Muscle of leg (tissue), 11 donors: ENCODE results near the gene OXCT1. TPM values are rescaled to one million over a fixed set of nuclear protein-coding genes. Genes with fewer than 3 reads are reported as not detected.
"Not testable (repeated sequence)": the region's sequence is repeated elsewhere in the genome, so short reads cannot be mapped to it uniquely, and the experiment has no call there.

ENCODE experiments used
- DNase-seq: peaks from one replicate; pipeline ENCODE4 v3.0.0; 2013
- H3K27ac ChIP-seq: one replicate; pipeline ENCODE4 v1.5.1; 2013; ENCODE audit warnings: mild to moderate bottlenecking, low read length, control low read depth
- H3K27me3 ChIP-seq: one replicate; pipeline ENCODE4 v1.6.1; 2013; ENCODE audit warnings: low read length; ENCODE audit not compliant: control insufficient read depth, insufficient read depth
- H3K36me3 ChIP-seq: one replicate; pipeline ENCODE4 v1.6.1; 2013; ENCODE audit warnings: low read length; ENCODE audit not compliant: control insufficient read depth, insufficient read depth
- H3K4me1 ChIP-seq: one replicate; pipeline ENCODE4 v1.6.1; 2013; ENCODE audit warnings: low read length; ENCODE audit not compliant: control insufficient read depth, insufficient read depth
- H3K4me3 ChIP-seq: one replicate; pipeline ENCODE4 v1.5.1; 2013; ENCODE audit warnings: low read length, control low read depth
- H3K9me3 ChIP-seq: replicated peaks from 2 replicates; pipeline ENCODE4 v1.6.1; 2013; ENCODE audit warnings: low read depth, low read length; ENCODE audit not compliant: control insufficient read depth
- WGBS: methylation state at CpG from one replicate; pipeline ENCODE4 v1.1.5; 2013; ENCODE audit warnings: missing lambda C conversion rate; ENCODE audit not compliant: insufficient coverage; 5-methylcytosine and 5-hydroxymethylcytosine counted together
- polyA plus RNA-seq, 8 donors: library from polyadenylated mRNA; unstranded; fragments of 120-200 nt; gene quantifications; one replicate each; pipeline versions ENCODE4 v1.2.1 to v1.2.3, GENCODE V29; 2013; ENCODE audit warnings: inconsistent platforms in 1 of 8, low replicate concordance in 1 of 8; ENCODE audit not compliant: insufficient read length in 8 of 8, insufficient read depth in 1 of 8
- total RNA-seq: library from RNA; stranded (reverse); fragments of 120-200 nt; gene quantifications from one replicate; pipeline ENCODE4 v1.2.4, GENCODE V29; 2013

The OXCT1 gene
- total and polyA plus RNA-seq, 9 donors = 10.0 to 18.4 (median 11.8) TPM

DNA sequence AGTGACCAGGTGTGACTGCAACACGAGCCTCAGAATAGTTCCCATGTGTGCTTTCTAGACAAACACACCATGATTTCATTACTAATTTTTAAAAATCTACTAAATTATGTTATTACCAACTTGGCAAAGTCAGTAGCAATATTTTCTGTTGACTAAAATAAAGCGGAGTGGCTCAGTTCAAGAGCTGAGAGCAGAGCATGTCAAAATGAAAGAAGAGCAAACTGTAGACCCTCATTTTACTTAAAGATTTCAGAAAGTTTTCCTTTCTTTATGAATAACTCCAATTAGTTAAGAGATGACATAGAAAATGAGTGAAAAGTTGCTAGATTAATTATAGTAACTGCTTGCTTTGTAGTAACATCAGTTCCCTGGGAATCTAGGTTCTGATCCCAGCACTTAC, 17.9 kb downstream of the OXCT1 start:
- Histone ChIP-seq H3K27ac (no peak overlapping the region), H3K27me3 (no peaks in the 10 kb centered on the region), H3K9me3 (no peaks in the 10 kb centered on the region), H3K4me3 (no peak overlapping the region), H3K36me3 (peaks cover 21% of the 10 kb centered on the region), H3K4me1 (no peaks in the 10 kb centered on the region)
- DNase-seq = no peak
- WGBS = no CpG with 5 or more reads among the region's 2 CpGs

DNA sequence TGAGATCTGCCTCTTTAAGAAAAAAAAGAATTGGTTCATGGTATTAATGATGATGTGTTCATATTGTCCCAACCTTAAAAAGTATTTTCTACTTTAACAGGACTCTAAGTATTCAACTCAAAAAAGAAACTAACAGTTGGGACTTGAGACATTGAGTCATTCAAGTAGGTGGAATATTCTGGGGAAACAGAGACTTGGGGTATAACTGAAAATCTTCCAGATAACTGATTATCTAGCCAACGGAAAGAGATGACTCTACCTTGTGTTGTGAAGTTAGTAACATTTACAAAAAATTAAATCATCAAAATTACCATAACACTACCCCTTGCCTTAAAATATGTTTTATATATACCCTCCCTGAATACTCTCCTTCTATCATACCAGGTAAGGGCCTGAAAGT, 19.1 kb downstream of the OXCT1 start:
- H3K4me1 ChIP-seq = no peaks in the 10 kb centered on the region
- no peak for DNase-seq
- H3K4me3 ChIP-seq = no peak overlapping the region
- H3K36me3 ChIP-seq = peaks cover 19% of the 10 kb centered on the region
- H3K27ac ChIP-seq = no peak overlapping the region
- H3K27me3 ChIP-seq = no peaks in the 10 kb centered on the region
- H3K9me3 ChIP-seq = no peaks in the 10 kb centered on the region
- no CpG with 5 or more reads among the region's 1 CpG for WGBS

DNA sequence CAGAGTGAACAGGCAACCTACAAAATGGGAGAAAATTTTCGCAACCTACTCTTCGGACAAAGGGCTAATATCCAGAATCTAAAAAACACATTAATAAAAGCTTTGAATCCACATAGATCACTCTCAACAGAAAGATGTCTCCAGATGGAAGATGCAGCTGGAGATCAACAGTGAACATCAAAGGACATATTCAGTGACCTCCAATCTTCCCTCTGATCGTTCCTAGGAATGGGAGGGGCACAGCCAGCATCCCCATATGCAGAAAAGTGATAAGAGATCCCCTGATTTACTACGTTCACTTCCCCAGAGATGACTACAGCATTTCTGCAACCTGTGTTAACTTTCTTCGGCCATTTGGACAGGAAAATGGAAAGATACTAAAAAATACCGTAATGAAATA, 21.2 kb downstream of the OXCT1 start:
- H3K4me3 ChIP-seq = no peak overlapping the region
- H3K4me1 ChIP-seq = no peaks in the 10 kb centered on the region
- H3K27ac ChIP-seq = no peak overlapping the region
- no peaks in the 10 kb centered on the region for H3K27me3 ChIP-seq
- no peak for DNase-seq
- H3K36me3 ChIP-seq = peaks cover 15% of the 10 kb centered on the region
- 100% methylated on average over 1 of the region's 6 CpGs for WGBS
- H3K9me3 ChIP-seq = no peaks in the 10 kb centered on the region

DNA sequence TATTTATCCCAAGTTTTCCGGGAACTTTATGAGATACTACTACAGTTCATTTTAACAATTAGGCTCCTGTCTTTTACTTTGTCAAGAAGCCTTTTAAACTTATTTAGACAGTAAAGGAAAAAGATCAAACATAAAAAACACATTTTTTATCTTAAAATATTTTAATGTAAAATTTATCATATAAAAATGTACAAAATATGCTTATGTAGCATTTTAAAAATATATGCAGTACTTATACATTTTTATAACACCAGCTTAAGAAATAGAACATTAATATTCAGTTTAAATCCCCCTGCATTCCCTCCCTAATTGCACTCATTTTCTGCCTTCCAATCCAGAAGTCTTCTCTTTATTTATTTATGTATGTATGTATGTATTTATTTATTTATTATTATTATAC, 24.5 kb downstream of the OXCT1 start:
- not testable (repeated sequence) for DNase-seq, H3K36me3 ChIP-seq, H3K4me3 ChIP-seq, H3K27ac ChIP-seq, H3K4me1 ChIP-seq, H3K9me3 ChIP-seq, H3K27me3 ChIP-seq
- WGBS = no CpG with 5 or more reads among the region's 1 CpG

DNA sequence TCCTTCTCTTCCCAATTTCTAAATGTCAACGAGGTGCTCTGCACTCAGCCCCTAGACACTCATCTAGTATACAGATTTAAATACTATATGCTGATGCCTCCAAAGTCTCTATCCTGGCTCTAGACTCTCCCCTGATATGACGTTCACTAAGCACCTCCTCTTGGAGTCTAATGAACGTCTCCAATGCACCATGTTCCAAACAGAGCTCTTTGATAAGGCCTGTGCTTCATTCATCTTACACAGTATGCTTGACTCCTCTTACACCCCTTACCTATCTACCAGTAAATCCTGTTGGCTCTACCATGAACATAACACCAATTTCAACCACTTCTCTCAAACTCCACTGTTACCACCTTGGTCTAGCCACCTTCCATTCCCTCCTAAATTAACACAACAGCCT, 25.7 kb downstream of the OXCT1 start:
- 49% methylated on average over 3 of the region's 3 CpGs for WGBS

DNA sequence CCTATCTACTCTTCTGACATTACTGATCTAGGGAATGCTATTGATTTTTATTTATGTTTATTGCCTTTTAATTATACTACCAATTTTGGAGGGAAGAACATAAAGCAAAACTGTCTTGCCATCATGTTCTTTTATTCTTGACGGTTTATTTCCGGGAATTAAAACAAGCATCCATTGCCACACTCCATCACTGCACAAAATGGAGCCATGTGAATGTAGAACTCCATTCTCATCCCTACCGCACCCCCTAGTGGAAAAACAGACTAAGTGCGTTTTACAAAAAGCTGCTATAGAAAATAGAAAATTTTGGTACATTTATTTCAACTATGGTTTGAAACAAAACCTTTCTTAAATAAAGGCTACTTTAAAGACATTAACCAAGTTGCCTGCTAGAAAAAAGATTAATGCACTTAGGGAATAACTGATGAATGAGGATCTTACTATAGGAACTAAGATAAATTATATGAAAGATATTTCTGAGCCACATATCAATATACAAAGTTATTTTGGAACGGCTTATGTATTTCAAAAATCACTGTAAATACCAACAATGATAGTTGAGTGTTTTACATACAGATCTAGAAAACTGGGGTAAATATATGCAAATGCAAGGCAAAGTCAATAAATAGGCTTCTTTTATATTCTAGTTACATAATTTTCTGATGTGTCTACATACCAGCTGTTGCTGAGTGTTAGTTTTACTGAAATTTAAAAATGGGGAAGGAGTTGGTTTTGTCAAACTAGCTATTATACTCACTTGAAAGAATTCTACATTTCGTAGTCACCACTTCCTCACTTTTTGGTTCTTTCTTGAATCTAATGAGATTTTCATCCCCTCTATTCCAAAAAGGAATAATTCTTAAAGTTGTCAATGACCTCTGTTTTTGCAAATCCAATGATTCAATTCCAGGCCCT, 26.5 kb downstream of the OXCT1 start:
- H3K9me3 ChIP-seq = no peaks in the 10 kb centered on the region
- peak; percentile 59 for DNase-seq
- no peak overlapping the region for H3K4me3 ChIP-seq
- no peak overlapping the region for H3K27ac ChIP-seq
- H3K36me3 ChIP-seq = peaks cover under 1% of the 10 kb centered on the region
- H3K27me3 ChIP-seq = no peaks in the 10 kb centered on the region
- H3K4me1 ChIP-seq = no peaks in the 10 kb centered on the region
- WGBS = no CpG with 5 or more reads among the region's 6 CpGs

More for the DNA sequence above, 25.7 kb downstream of the OXCT1 start:
- H3K36me3 ChIP-seq = peaks cover 4% of the 10 kb centered on the region
- no peak overlapping the region for H3K27ac ChIP-seq
- no peaks in the 10 kb centered on the region for H3K27me3 ChIP-seq
- no peaks in the 10 kb centered on the region for H3K9me3 ChIP-seq
- no peaks in the 10 kb centered on the region for H3K4me1 ChIP-seq
- DNase-seq = no peak
- no peak overlapping the region for H3K4me3 ChIP-seq

DNA sequence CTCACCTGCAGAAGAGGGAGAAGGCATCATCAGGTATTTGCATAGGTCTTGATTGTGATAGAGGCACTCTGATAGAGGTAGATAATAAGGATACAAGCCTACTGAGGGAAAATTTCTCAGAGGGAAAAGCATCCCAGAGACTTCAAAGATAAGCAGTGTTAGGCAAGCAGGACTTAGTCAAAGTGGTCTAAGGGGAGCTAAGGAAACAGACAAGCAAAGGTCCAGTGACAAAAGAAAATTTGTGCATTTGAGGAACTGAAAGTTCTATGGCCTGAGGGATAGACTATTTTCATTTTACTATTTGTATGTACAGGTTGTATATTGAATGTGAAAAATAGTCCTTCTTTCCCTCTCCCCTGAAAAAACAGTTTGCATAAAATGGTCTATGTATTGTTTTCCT, 27.4 kb downstream of the OXCT1 start:
- H3K36me3 ChIP-seq = peaks cover 3% of the 10 kb centered on the region
- H3K4me1 ChIP-seq = no peaks in the 10 kb centered on the region
- no peak for DNase-seq
- H3K9me3 ChIP-seq = no peaks in the 10 kb centered on the region
- H3K27ac ChIP-seq = no peak overlapping the region
- no peaks in the 10 kb centered on the region for H3K27me3 ChIP-seq
- H3K4me3 ChIP-seq = no peak overlapping the region

DNA sequence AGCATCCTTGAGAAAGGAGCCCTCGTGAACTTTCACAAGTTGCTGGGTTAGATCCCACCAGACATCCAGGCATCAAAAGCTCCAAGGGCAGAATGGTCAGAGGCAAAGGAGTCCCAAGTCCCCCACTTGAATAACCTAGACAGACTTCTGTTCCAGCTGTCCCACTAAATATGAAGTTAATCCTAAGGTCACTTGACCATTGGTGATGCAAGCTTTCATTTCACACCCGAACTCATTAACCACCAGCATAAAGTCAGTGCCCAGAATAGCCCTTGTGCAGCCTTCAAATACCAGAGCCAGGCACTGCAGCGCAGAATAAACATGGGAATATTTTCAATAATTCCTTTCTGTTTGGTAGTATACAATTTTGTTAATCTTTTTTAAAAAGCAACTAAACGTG, 28.9 kb downstream of the OXCT1 start:
- DNase-seq = peak; percentile 9
- Histone ChIP-seq H3K4me3 (no peak overlapping the region), H3K27me3 (no peaks in the 10 kb centered on the region), H3K36me3 (peaks cover 3% of the 10 kb centered on the region), H3K9me3 (no peaks in the 10 kb centered on the region), H3K4me1 (no peaks in the 10 kb centered on the region), H3K27ac (no peak overlapping the region)
- 100% methylated on average over 1 of the region's 4 CpGs for WGBS

DNA sequence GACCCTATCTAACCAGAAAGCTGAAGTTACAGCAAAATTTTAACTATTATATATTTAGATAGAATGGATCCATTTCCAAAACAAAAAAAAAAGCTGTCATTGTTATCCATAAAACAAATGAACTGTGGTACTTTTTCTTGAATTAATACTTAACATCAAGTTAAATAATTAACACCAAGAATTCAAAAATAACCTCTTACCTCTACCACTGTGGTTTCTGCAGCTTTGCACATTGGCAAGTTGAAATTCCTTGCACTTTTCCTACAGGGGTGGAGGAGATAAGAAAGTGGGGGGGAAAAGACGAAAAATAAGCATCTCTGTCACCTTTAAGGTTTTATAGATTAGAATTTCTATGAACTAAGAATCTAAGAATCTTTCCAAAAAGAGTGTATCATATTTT, 30.0 kb downstream of the OXCT1 start:
- Histone ChIP-seq H3K36me3 (peaks cover 5% of the 10 kb centered on the region), H3K27me3 (no peaks in the 10 kb centered on the region), H3K27ac (no peak overlapping the region), H3K9me3 (no peaks in the 10 kb centered on the region), H3K4me1 (peaks cover 3% of the 10 kb centered on the region), H3K4me3 (no peak overlapping the region)
- WGBS = no CpG with 5 or more reads among the region's 1 CpG
- DNase-seq = no peak

DNA sequence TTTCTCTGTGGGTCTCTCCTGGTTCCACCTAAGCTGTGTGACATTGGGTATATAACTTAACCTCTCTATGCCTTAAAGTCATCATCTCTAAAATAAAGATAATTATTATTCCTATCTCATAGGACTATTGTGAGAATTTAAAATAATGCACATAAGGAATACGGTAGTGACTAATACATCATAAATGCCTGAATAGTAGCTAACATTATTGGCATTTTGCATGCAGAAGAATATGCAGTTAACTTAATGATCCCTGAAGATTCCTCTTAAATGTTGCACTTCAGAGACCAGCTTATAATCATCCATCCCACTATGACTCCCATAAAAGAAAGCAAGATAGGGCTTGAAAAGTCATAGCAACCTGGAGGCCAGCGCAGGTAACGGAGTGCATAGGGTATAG, 32.4 kb downstream of the OXCT1 start:
- Histone ChIP-seq H3K4me3 (no peak overlapping the region), H3K27ac (no peak overlapping the region), H3K9me3 (no peaks in the 10 kb centered on the region), H3K36me3 (peaks cover 7% of the 10 kb centered on the region), H3K4me1 (peaks cover 3% of the 10 kb centered on the region), H3K27me3 (no peaks in the 10 kb centered on the region)
- WGBS = no CpG with 5 or more reads among the region's 3 CpGs
- no peak for DNase-seq
